Measurements from ENCODE around the gene MYO1C. TPM values are rescaled to one million over a fixed set of nuclear protein-coding genes. Genes with fewer than 3 reads are reported as not detected.
"Not testable (repeated sequence)": the region's sequence is repeated elsewhere in the genome, so short reads cannot be mapped to it uniquely, and the experiment has no call there.

Gene MYO1C
- total RNA-seq, 1 donor from 2014 or later, result 322 TPM

GRCh38 chr17:1533661-1534325 is 41.3 kb upstream of the MYO1C start:
- intact Hi-C loops (cut with DNase I), result no loop called here
- Histone ChIP-seq H3K4me3 (no peak overlapping the region), H3K27ac (no peak overlapping the region), H3K36me3 (peaks cover 96% of the 10 kb centered on the region), H3K27me3 (no peaks in the 10 kb centered on the region), H3K4me1 (no peaks in the 10 kb centered on the region), H3K9me3 (no peaks in the 10 kb centered on the region)
- ATAC-seq (peak; percentile 14), DNase-seq (no peak)
- TF ChIP-seq, protein P1, sequence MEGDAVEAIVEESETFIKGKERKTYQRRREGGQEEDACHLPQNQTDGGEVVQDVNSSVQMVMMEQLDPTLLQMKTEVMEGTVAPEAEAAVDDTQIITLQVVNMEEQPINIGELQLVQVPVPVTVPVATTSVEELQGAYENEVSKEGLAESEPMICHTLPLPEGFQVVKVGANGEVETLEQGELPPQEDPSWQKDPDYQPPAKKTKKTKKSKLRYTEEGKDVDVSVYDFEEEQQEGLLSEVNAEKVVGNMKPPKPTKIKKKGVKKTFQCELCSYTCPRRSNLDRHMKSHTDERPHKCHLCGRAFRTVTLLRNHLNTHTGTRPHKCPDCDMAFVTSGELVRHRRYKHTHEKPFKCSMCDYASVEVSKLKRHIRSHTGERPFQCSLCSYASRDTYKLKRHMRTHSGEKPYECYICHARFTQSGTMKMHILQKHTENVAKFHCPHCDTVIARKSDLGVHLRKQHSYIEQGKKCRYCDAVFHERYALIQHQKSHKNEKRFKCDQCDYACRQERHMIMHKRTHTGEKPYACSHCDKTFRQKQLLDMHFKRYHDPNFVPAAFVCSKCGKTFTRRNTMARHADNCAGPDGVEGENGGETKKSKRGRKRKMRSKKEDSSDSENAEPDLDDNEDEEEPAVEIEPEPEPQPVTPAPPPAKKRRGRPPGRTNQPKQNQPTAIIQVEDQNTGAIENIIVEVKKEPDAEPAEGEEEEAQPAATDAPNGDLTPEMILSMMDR (IDR thresholded peaks at IDR 0.05), result no peak

GRCh38 chr17:1532836-1533602 is 40.5 kb upstream of the MYO1C start:
- ATAC-seq, result peak; percentile 81
- Histone ChIP-seq H3K27me3 (no peaks in the 10 kb centered on the region), H3K27ac (no peak overlapping the region), H3K36me3 (peaks cover 88% of the 10 kb centered on the region), H3K4me3 (no peak overlapping the region), H3K9me3 (no peaks in the 10 kb centered on the region), H3K4me1 (no peaks in the 10 kb centered on the region)
- TF ChIP-seq, protein P1 (IDR thresholded peaks at IDR 0.05), result peak; percentile 37
- intact Hi-C loops (cut with DNase I), result no loop called here
- DNase-seq, result no peak

GRCh38 chr17:1529863-1530262 is 37.4 kb upstream of the MYO1C start:
- no peaks in the 10 kb centered on the region for H3K4me1 ChIP-seq
- intact Hi-C loops (cut with DNase I), result no loop called here
- no peak overlapping the region for H3K4me3 ChIP-seq
- H3K27ac ChIP-seq, result no peak overlapping the region
- ATAC-seq (no peak), DNase-seq (no peak)
- H3K36me3 ChIP-seq, result peaks cover 78% of the 10 kb centered on the region
- no peaks in the 10 kb centered on the region for H3K9me3 ChIP-seq
- no peaks in the 10 kb centered on the region for H3K27me3 ChIP-seq
- TF ChIP-seq, protein P1 (IDR thresholded peaks at IDR 0.05), result no peak

- H3K27me3 ChIP-seq; H3K4me3 ChIP-seq; H3K4me1 ChIP-seq; DNase-seq; ATAC-seq; H3K27ac ChIP-seq; H3K9me3 ChIP-seq; intact Hi-C loops (cut with DNase I): not testable (repeated sequence)
- peaks cover 66% of the 10 kb centered on the region for H3K36me3 ChIP-seq
Observed at GRCh38 chr17:1526876-1527275, 34.4 kb upstream of the MYO1C start.

DNA sequence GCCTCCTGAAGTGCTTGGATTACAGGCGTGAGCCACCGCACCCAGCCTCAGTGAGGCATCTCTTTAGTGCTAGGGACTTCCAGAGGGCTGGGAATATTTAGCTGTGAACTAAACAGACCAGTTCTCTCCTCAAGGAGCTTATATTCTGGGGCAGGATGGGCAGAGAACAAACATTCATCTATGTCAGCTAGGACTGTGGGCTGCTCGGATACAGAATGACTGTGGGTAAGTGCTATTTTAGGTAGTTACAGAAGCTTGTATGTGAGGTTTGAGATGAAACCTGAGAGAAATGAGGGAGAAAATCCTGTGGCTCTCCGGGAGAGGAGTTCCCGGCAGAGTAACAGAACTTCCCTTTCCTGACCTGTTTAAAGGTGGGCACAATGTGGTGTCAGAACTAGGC is 30.1 kb upstream of the MYO1C start:
- H3K36me3 ChIP-seq, result peaks cover 55% of the 10 kb centered on the region
- ATAC-seq (no peak), DNase-seq (no peak)
- H3K4me3 ChIP-seq, result no peak overlapping the region
- no peak overlapping the region for H3K27ac ChIP-seq
- H3K9me3 ChIP-seq, result no peaks in the 10 kb centered on the region
- TF ChIP-seq, protein P1 (IDR thresholded peaks at IDR 0.05), result no peak
- intact Hi-C loops (cut with DNase I), result no loop called here
- no peaks in the 10 kb centered on the region for H3K27me3 ChIP-seq
- peaks cover 4% of the 10 kb centered on the region for H3K4me1 ChIP-seq

DNA sequence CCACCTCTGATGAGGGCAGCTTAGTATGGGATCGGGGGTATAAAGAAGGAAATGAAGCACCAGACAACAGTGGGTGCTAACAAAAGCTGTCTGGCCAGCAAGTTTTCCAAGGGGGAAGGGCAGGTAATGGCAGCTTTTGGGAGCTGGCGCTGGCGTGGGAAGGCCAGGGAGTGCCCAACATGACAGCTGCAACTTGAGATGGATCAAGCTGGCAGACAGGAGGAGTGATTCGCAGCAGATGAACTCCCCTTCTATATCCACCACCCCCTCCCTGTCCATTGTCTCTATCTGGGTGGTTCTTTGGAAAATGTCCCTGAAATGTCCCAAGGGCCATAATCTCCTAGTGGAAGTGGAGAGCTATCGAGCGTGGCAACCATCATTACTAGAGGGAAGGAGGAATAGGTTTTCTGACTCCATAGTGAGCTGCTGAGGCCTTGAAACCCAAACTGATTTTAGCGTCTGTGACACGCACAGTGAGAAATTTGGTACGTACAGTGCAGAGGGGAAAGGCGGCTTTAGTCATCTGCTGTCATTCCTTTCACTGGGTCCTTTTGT is 28.7 kb upstream of the MYO1C start:
- intact Hi-C loops (cut with DNase I), result no loop called here
- no peaks in the 10 kb centered on the region for H3K27me3 ChIP-seq
- no peak for ATAC-seq

More for the DNA sequence above, 28.7 kb upstream of the MYO1C start:
- DNase-seq, result no peak
- H3K4me1 ChIP-seq, result peaks cover 8% of the 10 kb centered on the region
- TF ChIP-seq, protein P1 (IDR thresholded peaks at IDR 0.05), result no peak
- no peaks in the 10 kb centered on the region for H3K9me3 ChIP-seq
- no peak overlapping the region for H3K27ac ChIP-seq
- peaks cover 44% of the 10 kb centered on the region for H3K36me3 ChIP-seq
- no peak overlapping the region for H3K4me3 ChIP-seq
